ENCODE data around the gene S100PBP. TPM values are rescaled to one million over a fixed set of nuclear protein-coding genes. Genes with fewer than 3 reads are reported as not detected.

S100PBP gene
- 576 and 594 TPM in 2 replicates for total RNA-seq (2013; cell fraction: nucleolus; rRNA removed)
- total RNA-seq (2014; rRNA removed) (40.7 and 49.1 TPM in 2 replicates), total RNA-seq (2014; rRNA removed; fragmentation: Illumina TruSeq; extraction: Trizol) (50.5 and 59.0 TPM in 2 replicates), total RNA-seq (2021) (55.7 and 56.5 TPM in 2 replicates), polyA plus RNA-seq (2011; rRNA removed) (98.3 and 138 TPM in 2 replicates), polyA plus RNA-seq (2014; fragmentation: Illumina TruSeq; extraction: Trizol) (40.4 and 51.5 TPM in 2 replicates), polyA plus RNA-seq (2014; fragmentation: Nextera tagmentation; extraction: Ambion mirVana) (10 to 100 TPM; 17.0 to 19.1 TPM), polyA plus RNA-seq (2014; rRNA removed) (38.3 and 45.2 TPM in 2 replicates), polyA plus RNA-seq (2016; fragmentation: Nextera tagmentation; extraction: Ambion mirVana) (10 to 100 TPM; 34.6 to 38.8 TPM), polyA minus RNA-seq (2011; rRNA and poly(A)+ RNA removed) (70.4 and 80.5 TPM in 2 replicates), Bru-seq, nascent RNA (percentile 89 among the genes with signal in this experiment), BruChase-seq, experiment 1, labeled RNA remaining after a 6-hour chase (percentile 91 among the genes with signal in this experiment), BruChase-seq, experiment 2, labeled RNA remaining after a 2-hour chase (percentile 92 among the genes with signal in this experiment)
- 19.4 TPM for polyA plus RNA-seq (2011; ENCODE audit: low read depth)
- 38.8 and 40.0 TPM in 2 replicates for polyA plus RNA-seq (2011; cell fraction: cytosol; rRNA removed)
- 99.7 and 103 TPM in 2 replicates for polyA plus RNA-seq (2011; cell fraction: nucleus; rRNA removed)
- polyA plus RNA-seq (2012): 25.9 and 33.0 TPM in 2 replicates
- 21.6 and 38.6 TPM in 2 replicates for polyA minus RNA-seq (2011; cell fraction: cytosol; rRNA and poly(A)+ RNA removed)
- 43.3 and 65.3 TPM in 2 replicates for polyA minus RNA-seq (2011; cell fraction: nucleus; rRNA and poly(A)+ RNA removed)
- long read RNA-seq, experiment 1, full-length matches to known transcripts: 5 of 10 reads
- long read RNA-seq, experiment 1, partial matches to known transcripts: 1 of 10 reads
- long read RNA-seq, experiment 1, other reads (novel, unspliced or antisense): 4 of 10 reads
- long read RNA-seq, experiment 2, full-length matches to known transcripts: 49 of 116 reads
- long read RNA-seq, experiment 2, partial matches to known transcripts: 17 of 116 reads
- long read RNA-seq, experiment 2, other reads (novel, unspliced or antisense): 50 of 116 reads

GRCh38 chr1:32817159-32817814 lies at the start of gene S100PBP, which contains the start of gene YARS1:
S100PBP (plus strand) TSS chr1:32817653; CDS start chr1:32826100, 8,447 bp downstream.
YARS1 (minus strand) TSS chr1:32817358; CDS start chr1:32817244, 114 bp downstream.
- SMC1A ChIA-PET (ENCODE audit: uncharacterized antibody, unreplicated experiment): interaction anchor here (1.2 to 1.3 kb wide), 3 partner anchors 58 to 175 kb away, joined by 3 to 4 read pairs (median 3); no protein-coding TSS in a partner anchor
- peak; percentile 88 for ATAC-seq
- Histone ChIP-seq H3K4me3 (peak within 1 kb of the TSS; percentile 90), H3K27me3 (replicated peaks in 1 of 2; ENCODE audit: control insufficient read depth in 2 of 2, insufficient read depth in 2 of 2, low read length in 1 of 2) (no peaks in the 10 kb centered on the region), H3K79me2 (ENCODE audit: control insufficient read depth, insufficient read depth, low read length) (peaks cover 95% of the 10 kb centered on the region), H3K4me2 (ENCODE audit: control insufficient read depth, insufficient read depth) (peak within 1 kb of the TSS; percentile 99), H3K9ac (ENCODE audit: control insufficient read depth, insufficient read depth, low read length) (peak within 1 kb of the TSS; percentile 100), H3K9me3 (replicated peaks; ENCODE audit: control insufficient read depth, insufficient read depth, low read length) (no peaks in the 10 kb centered on the region; the same call in 1 of the 3 replicates), H3K27ac (ENCODE audit: control insufficient read depth, insufficient read depth) (peak within 1 kb of the TSS; percentile 100), H3K4me1 (ENCODE audit: control insufficient read depth, insufficient read depth, low read length) (peaks cover 28% of the 10 kb centered on the region), H3K36me3 (ENCODE audit: control insufficient read depth in 2 of 2, insufficient read depth in 2 of 2, low read length in 1 of 2) (peaks cover 0 to 4% of the 10 kb centered on the region in 2 experiments; a peak in 1 of 4 replicates), H2AFZ (ENCODE audit: control insufficient read depth, low read depth, low read length) (peak within 1 kb of the TSS; percentile 69), H4K20me1 (ENCODE audit: control insufficient read depth, insufficient read depth) (no peaks in the 10 kb centered on the region; the same call in 1 of the 2 replicates)
- FAIRE-seq: peak; percentile 79
- CTCF ChIA-PET: interaction anchor here (1.2 to 1.4 kb wide), 2 partner anchors 43 to 105 kb away, joined by 3 read pairs; no protein-coding TSS in a partner anchor
- in situ Hi-C loops (cut with MboI) (no loop called here), intact Hi-C loops (cut with micrococcal nuclease; ENCODE audit: unreplicated experiment) (loop anchor here (5.0 kb wide), 1 partner anchor 55 kb away; the partner anchor contains the start of gene FNDC5)
- RAD21 ChIA-PET (ENCODE audit: unreplicated experiment): interaction anchor here (0.6 to 1.1 kb wide), 2 partner anchors 44 to 55 kb away, joined by 3 to 4 read pairs; no protein-coding TSS in a partner anchor
- DNase-seq (ENCODE audit: low read depth, low spot score): peak; percentile 93
- POLR2A ChIA-PET: interaction anchor here (0.8 to 2.9 kb wide), 5 partner anchors 13 to 166 kb away, joined by 3 to 14 read pairs (median 5); partner anchors contain the start of genes RBBP4 and ZBTB8OS
- 2% methylated on average over 41 of the region's 55 CpGs for WGBS (ENCODE audit: insufficient coverage, insufficient replicate concordance, low lambda C conversion rate, missing lambda C conversion rate)
- no TSS peak for BruUV-seq (replicated peaks)
- TF ChIP-seq CHD2 (IDR thresholded peaks at IDR 0.05; ENCODE audit: borderline replicate concordance, low read depth, low read length) (peak; percentile 91), NRF1 (conservative IDR thresholded peaks at IDR 0.05; ENCODE audit: low read depth, low read length) (peak; percentile 20; the same call in 1 of the 2 replicates), E4F1 (IDR thresholded peaks at IDR 0.05; ENCODE audit: borderline replicate concordance, partially characterized antibody) (peak; percentile 92), SUPT20H (IDR thresholded peaks at IDR 0.05; ENCODE audit: borderline replicate concordance, control insufficient read depth, low read depth, low read length) (no peak), NR2F1 (conservative IDR thresholded peaks at IDR 0.05) (peak; percentile 80), SKIL (IDR thresholded peaks at IDR 0.05; ENCODE audit: low read depth, poor library complexity, severe bottlenecking) (no peak), IRF4 (IDR thresholded peaks at IDR 0.05; ENCODE audit: low read depth, low read length) (peak; percentile 24; the same call in 1 of the 2 replicates), USF2 (IDR thresholded peaks at IDR 0.05; ENCODE audit: borderline replicate concordance, low read depth, low read length) (no peak), CREB1 (IDR thresholded peaks at IDR 0.05; ENCODE audit: low read depth) (peak; percentile 86), CREM (IDR thresholded peaks at IDR 0.05; ENCODE audit: low read depth) (peak; percentile 84), MYB (IDR thresholded peaks at IDR 0.05; ENCODE audit: borderline replicate concordance, low read depth, low read length) (0 out of 2 replicates have a peak, but pooled peaks have one; percentile 42)

Measured in GM12878 (cell line).